Measurements from ENCODE around the gene SMIM41. TPM values are rescaled to one million over a fixed set of nuclear protein-coding genes. Genes with fewer than 3 reads are reported as not detected.
A peak's percentile ranks its signal among the peaks of the same experiment; 100 is the strongest.

SMIM41 gene
- total and polyA plus RNA-seq, 10 of the 15 experiments (the other 5 are each of a cell fraction or from before 2014, with no cell fraction given), result not detected

DNA sequence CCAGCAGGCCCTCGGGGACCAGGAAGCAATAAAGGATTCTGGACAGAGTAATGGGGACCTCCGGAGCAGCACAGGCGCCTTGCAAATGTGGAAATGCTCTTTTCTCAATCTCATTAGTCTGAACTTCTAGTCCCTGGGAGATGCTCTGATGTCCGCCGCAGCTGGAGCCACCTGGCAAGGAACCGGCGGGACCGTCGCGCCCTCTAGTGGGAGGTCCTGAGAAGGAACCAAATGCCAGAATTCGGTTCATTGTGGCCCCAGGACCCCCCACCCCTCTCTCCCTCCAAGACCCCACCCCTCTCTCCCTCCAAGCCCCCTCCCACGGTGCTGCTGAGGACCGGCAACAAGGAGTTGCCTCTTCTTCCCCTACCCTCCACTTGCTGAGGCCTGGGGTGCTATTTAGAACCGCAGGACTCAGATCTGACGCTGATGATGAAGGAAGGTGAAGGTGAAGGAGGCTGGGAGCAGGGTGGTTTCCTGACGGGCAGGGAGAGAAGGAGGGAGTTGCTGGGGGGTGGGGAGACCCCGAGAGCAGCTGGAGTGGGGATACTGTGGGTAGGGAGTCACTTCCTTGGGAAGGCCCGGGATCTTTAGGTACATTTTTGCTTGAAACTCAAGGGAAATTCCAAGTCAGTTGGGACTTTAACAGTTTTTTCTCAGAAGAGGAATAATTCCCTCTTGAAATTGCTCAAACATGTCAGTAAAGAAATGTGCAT, 42.5 kb downstream of the SMIM41 start (continued):
- TF ChIP-seq, protein P1, sequence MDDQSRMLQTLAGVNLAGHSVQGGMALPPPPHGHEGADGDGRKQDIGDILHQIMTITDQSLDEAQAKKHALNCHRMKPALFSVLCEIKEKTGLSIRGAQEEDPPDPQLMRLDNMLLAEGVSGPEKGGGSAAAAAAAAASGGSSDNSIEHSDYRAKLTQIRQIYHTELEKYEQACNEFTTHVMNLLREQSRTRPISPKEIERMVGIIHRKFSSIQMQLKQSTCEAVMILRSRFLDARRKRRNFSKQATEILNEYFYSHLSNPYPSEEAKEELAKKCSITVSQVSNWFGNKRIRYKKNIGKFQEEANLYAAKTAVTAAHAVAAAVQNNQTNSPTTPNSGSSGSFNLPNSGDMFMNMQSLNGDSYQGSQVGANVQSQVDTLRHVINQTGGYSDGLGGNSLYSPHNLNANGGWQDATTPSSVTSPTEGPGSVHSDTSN (IDR thresholded peaks at IDR 0.05; ENCODE audit: insufficient replicate concordance, low read depth, low read length), result no peak
- TF ChIP-seq NFXL1 (IDR thresholded peaks at IDR 0.05; ENCODE audit: borderline replicate concordance), result no peak
- no peak for TF ChIP-seq SPI1 (IDR thresholded peaks at IDR 0.05; ENCODE audit: borderline replicate concordance, insufficient read depth, low read depth, low read length)
- no peak for TF ChIP-seq CEBPB (IDR thresholded peaks at IDR 0.05; ENCODE audit: borderline replicate concordance in 1 of 2, low read depth in 2 of 2, low read length in 2 of 2)
- peak; percentile 57; the same call in 1 of the 2 replicates for TF ChIP-seq SMC3 (IDR thresholded peaks at IDR 0.05; ENCODE audit: borderline replicate concordance, low read length)
- TF ChIP-seq, protein P2, sequence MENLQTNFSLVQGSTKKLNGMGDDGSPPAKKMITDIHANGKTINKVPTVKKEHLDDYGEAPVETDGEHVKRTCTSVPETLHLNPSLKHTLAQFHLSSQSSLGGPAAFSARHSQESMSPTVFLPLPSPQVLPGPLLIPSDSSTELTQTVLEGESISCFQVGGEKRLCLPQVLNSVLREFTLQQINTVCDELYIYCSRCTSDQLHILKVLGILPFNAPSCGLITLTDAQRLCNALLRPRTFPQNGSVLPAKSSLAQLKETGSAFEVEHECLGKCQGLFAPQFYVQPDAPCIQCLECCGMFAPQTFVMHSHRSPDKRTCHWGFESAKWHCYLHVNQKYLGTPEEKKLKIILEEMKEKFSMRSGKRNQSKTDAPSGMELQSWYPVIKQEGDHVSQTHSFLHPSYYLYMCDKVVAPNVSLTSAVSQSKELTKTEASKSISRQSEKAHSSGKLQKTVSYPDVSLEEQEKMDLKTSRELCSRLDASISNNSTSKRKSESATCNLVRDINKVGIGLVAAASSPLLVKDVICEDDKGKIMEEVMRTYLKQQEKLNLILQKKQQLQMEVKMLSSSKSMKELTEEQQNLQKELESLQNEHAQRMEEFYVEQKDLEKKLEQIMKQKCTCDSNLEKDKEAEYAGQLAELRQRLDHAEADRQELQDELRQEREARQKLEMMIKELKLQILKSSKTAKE (IDR thresholded peaks at IDR 0.05; ENCODE audit: low read depth, poor library complexity, severe bottlenecking), result no peak
- no peak for TF ChIP-seq PML (IDR thresholded peaks at IDR 0.05; ENCODE audit: low read length)
- TF ChIP-seq RAD21 (IDR thresholded peaks at IDR 0.05; ENCODE audit: insufficient read depth, low read depth, low read length), result peak; percentile 82
- no peak for TF ChIP-seq NFYA (IDR thresholded peaks at IDR 0.05; ENCODE audit: borderline replicate concordance, low read depth, low read length)
- no peak for TF ChIP-seq NRF1 (conservative IDR thresholded peaks at IDR 0.05; ENCODE audit: low read depth, low read length)
- TF ChIP-seq BCL11A (IDR thresholded peaks at IDR 0.05; ENCODE audit: low read depth, low read length), result no peak
- TF ChIP-seq NR2C1 (IDR thresholded peaks at IDR 0.05), result no peak
- TF ChIP-seq RCOR1 (conservative IDR thresholded peaks at IDR 0.05; ENCODE audit: low read depth, low read length), result no peak
- no peak for TF ChIP-seq MTA2 (IDR thresholded peaks at IDR 0.05; ENCODE audit: low read depth)
- no peak for TF ChIP-seq FOXK2 (IDR thresholded peaks at IDR 0.05)
- no peak for TF ChIP-seq NR2C2 (IDR thresholded peaks at IDR 0.05; ENCODE audit: borderline replicate concordance, control insufficient read depth, insufficient read length, low read depth)
- no peak for TF ChIP-seq POLR2A (IDR thresholded peaks at IDR 0.05; ENCODE audit: low read depth, low read length)
- TF ChIP-seq LARP7 (IDR thresholded peaks at IDR 0.05), result no peak
- peak; percentile 59; the same call in 1 of the 2 replicates for TF ChIP-seq IKZF1 (conservative IDR thresholded peaks at IDR 0.05)
- TF ChIP-seq TCF7 (IDR thresholded peaks at IDR 0.05; ENCODE audit: borderline replicate concordance), result no peak
- TF ChIP-seq KDM1A (IDR thresholded peaks at IDR 0.05; ENCODE audit: borderline replicate concordance), result no peak
- TF ChIP-seq SMAD5 (IDR thresholded peaks at IDR 0.05; ENCODE audit: low read depth), result no peak
- no peak for TF ChIP-seq ZNF24 (IDR thresholded peaks at IDR 0.05)
- TF ChIP-seq CREM (IDR thresholded peaks at IDR 0.05; ENCODE audit: low read depth), result no peak
- no peak for TF ChIP-seq IRF4 (IDR thresholded peaks at IDR 0.05; ENCODE audit: low read depth, low read length)
- no peak for TF ChIP-seq NFYB (IDR thresholded peaks at IDR 0.05; ENCODE audit: insufficient read depth, low read depth, low read length)
